ENCODE measurements around the gene ACTN4. TPM values are rescaled to one million over a fixed set of nuclear protein-coding genes. Genes with fewer than 3 reads are reported as not detected.
A peak's percentile ranks its signal among the peaks of the same experiment; 100 is the strongest.

Gene ACTN4
- total RNA-seq, 1 experiment from 2014 or later = 506 TPM

- no peak for DNase-seq (ENCODE audit: low spot score)
- Mint-ChIP-seq H3K4me1 (peaks cover 98% of the 10 kb centered on the region), H3K4me3 (peak overlapping the region; percentile 28; the same call in 1 of the 2 replicates), H3K27me3 (ENCODE audit: low read depth) (no peaks in the 10 kb centered on the region), H3K27ac (peak overlapping the region; percentile 98), H3K36me3 (peaks cover 7% of the 10 kb centered on the region; the same call in 1 of the 2 replicates), H3K9me3 (no peaks in the 10 kb centered on the region)
- ChIA-PET CTCF (interaction anchor here (0.9 to 4.7 kb wide), 10 partner anchors 11 to 267 kb away, joined by 3 to 21 read pairs (median 8); partner anchors contain the start of genes FAM98C, MRPS12 and SARS2), POLR2A (interaction anchor here (0.7 to 3.3 kb wide), 3 partner anchors 10 to 29 kb away, joined by 3 to 41 read pairs (median 3); partner anchors contain the start of gene ACTN4)
- no peak for ATAC-seq
- TF ChIP-seq ZMAT4 (CRISPR knock-in tag; IDR thresholded peaks at IDR 0.05) (no peak), HMGXB4 (CRISPR knock-in tag; IDR thresholded peaks at IDR 0.05) (no peak), ZBTB21 (CRISPR knock-in tag; IDR thresholded peaks at IDR 0.05; ENCODE audit: borderline replicate concordance) (no peak), ZNF671 (CRISPR knock-in tag; IDR thresholded peaks at IDR 0.05) (no peak), ZNF232 (CRISPR knock-in tag; IDR thresholded peaks at IDR 0.05) (no peak), FOXP4 (CRISPR knock-in tag; IDR thresholded peaks at IDR 0.05) (no peak), ZNF317 (CRISPR knock-in tag; IDR thresholded peaks at IDR 0.05; ENCODE audit: borderline replicate concordance, low read depth) (no peak), ZBTB43 (CRISPR knock-in tag; IDR thresholded peaks at IDR 0.05) (no peak), NFYB (CRISPR knock-in tag; conservative IDR thresholded peaks at IDR 0.05; ENCODE audit: low read depth) (no peak), CREM (CRISPR knock-in tag; IDR thresholded peaks at IDR 0.05) (no peak), TCF7 (CRISPR knock-in tag; IDR thresholded peaks at IDR 0.05; ENCODE audit: low read depth) (no peak), PRRX2 (CRISPR knock-in tag; IDR thresholded peaks at IDR 0.05) (no peak), ELF4 (CRISPR knock-in tag; IDR thresholded peaks at IDR 0.05; ENCODE audit: low read depth) (no peak), NR3C1 (CRISPR knock-in tag; conservative IDR thresholded peaks at IDR 0.05; ENCODE audit: low read depth) (no peak)
- TF ChIP-seq, protein P1, sequence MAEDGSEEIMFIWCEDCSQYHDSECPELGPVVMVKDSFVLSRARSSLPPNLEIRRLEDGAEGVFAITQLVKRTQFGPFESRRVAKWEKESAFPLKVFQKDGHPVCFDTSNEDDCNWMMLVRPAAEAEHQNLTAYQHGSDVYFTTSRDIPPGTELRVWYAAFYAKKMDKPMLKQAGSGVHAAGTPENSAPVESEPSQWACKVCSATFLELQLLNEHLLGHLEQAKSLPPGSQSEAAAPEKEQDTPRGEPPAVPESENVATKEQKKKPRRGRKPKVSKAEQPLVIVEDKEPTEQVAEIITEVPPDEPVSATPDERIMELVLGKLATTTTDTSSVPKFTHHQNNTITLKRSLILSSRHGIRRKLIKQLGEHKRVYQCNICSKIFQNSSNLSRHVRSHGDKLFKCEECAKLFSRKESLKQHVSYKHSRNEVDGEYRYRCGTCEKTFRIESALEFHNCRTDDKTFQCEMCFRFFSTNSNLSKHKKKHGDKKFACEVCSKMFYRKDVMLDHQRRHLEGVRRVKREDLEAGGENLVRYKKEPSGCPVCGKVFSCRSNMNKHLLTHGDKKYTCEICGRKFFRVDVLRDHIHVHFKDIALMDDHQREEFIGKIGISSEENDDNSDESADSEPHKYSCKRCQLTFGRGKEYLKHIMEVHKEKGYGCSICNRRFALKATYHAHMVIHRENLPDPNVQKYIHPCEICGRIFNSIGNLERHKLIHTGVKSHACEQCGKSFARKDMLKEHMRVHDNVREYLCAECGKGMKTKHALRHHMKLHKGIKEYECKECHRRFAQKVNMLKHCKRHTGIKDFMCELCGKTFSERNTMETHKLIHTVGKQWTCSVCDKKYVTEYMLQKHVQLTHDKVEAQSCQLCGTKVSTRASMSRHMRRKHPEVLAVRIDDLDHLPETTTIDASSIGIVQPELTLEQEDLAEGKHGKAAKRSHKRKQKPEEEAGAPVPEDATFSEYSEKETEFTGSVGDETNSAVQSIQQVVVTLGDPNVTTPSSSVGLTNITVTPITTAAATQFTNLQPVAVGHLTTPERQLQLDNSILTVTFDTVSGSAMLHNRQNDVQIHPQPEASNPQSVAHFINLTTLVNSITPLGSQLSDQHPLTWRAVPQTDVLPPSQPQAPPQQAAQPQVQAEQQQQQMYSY (CRISPR knock-in tag; IDR thresholded peaks at IDR 0.05) = no peak
Measured at GRCh38 chr19:38663957-38664502, 16.6 kb downstream of the ACTN4 start.
